OCI-M1 (cell line): ENCODE data around the gene TWF2.
A peak's percentile ranks its signal among the peaks of the same experiment; 100 is the strongest.

Source experiments
- DNase-seq: peaks from one replicate; lab custom pipeline; 2025; lab: John Stamatoyannopoulos, UW

TWF2 gene

DNA sequence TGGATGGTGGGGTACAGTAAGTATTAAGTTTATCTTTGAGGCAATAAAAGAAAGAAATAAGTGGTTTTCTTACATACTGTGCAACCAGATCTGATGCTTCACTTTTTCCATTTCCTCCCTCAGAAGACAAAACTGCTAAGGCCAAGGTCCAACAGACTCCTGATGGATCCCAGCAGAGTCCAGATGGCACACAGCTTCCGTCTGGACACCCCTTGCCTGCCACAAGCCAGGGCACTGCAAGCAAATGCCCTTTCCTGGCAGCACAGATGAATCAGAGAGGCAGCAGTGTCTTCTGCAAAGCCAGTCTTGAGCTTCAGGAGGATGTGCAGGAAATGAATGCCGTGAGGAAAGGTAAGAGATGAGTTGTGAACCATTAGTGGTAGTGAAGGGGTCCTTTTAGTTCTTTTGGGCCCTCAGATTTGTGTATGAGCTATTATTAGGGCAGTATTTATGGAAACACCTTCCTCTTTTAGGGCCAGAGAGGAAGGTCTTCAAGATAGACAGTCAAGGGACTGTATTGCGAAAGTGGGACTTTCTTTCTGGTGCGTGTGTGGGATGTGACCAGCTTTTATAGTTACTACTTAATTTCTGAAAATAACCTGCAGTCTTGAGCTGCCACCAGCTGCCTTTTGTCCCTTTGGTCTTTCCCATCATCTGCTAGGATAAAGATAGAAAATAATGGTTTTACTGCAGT lies 36.4 kb downstream of the TWF2 start:
- DNase-seq, result peak; percentile 16

DNA sequence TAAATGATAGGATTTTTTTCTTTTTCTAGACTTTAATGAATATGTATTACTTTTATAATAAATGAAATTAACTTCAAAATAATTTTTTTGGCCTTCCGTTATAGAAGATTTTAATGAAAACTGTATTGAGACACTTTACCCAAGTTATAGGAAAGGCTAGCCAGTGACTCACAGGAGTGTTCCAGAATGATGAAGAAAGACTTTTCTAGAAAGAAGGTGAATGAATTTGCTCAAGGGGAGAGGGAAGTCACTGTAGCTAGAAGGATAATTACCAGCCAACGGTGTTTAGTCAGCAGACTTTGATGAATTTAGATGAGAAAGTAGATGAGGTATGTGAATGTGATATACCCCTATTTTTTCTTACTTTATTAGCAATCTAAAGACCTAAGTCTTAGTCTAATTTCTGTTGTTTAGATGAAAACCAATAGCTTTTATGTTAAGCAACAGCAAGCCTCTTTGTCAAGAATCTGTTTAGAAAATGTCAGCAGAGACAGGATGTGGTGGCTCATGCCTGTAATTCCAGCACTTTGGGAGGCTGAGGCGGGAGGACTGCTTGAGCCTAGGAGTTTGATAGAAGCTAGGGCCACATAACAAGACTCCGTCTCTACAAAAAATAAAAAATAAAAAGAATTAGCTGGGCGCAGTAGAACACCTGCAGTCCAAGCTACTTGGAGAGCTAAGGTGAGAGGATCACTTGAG lies 37.8 kb downstream of the TWF2 start:
- no peak for DNase-seq

DNA sequence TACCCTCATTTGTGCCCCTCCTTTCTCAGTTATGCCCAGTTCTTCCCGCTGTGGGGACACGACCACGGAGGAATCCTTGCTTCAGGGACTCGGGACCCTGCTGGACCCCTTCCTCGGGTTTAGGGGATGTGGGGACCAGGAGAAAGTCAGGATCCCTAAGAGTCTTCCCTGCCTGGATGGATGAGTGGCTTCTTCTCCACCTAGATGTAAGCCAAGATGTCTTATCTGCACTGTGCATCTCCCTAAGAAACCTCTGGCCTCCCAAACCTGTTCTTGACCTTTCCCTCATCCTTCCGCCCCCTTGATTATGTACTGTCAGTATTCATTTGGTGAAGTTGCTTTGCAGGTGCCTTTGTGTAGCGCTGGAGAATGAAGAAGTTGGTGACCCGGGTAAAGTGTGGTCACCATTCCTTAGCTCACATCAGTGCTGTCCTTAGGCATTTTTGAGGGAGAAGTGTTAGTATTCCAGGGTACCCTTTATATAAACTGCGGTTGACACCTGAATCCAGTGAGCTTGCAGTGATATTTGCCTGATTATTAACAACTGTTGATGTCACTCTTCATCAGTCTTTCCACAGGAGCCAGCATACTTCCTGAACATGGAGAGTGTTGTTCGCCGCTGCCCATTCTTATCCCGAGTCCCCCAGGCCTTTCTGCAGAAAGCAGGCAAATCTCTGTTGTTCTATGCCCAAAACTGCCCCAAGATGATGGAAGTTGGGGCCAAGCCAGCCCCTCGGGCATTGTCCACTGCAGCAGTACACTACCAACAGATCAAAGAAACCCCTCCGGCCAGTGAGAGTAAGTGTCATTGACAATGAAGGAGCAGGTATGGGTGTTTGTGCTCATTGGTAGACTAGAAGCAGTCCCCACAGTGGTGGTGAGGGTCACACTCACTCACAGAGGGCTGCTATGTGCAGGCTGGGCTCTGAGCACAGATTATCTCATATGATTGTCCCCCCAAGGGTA lies 40.0 kb downstream of the TWF2 start:
- DNase-seq, result no peak

DNA sequence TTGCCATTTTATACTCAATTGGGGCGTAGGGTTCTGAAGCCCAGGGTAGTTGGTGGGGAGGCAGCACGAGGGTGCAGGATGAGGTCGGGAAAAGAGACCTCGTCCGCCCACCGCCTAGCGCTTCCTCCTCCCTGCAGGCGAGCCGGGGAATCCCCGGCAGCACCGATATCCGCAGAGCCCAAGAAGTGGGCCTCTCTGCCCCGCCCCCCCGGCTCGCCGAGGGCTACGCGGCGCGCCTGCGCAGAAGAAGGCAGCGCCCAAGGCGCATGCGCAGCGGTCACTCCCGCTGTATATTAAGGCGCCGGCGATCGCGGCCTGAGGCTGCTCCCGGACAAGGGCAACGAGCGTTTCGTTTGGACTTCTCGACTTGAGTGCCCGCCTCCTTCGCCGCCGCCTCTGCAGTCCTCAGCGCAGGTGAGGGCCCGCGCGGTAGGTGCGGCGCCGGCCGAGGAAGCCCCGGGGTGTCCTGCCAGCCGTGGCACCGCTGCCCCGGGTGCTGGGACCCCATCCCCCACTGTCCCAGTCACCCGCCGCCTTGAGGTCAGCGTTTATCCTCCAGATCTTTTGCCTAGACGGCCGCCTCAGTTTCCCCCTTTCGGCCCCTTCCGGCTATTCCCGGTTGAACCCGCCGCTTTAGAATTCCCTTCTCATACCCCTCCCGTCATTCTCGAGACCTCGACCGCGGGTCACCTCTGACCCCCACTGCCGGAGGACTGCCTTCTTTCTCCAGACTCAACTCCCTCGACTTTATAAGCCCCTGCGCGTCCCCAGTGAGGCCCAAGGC lies 40.9 kb downstream of the TWF2 start, which contains the start of gene ALAS1:
Gene ALAS1, plus strand, starts transcription at position 319 of the 784 bp plus-strand sequence. CDS start 1,082 bp downstream, outside the sequence.
- peak; percentile 95 for DNase-seq

DNA sequence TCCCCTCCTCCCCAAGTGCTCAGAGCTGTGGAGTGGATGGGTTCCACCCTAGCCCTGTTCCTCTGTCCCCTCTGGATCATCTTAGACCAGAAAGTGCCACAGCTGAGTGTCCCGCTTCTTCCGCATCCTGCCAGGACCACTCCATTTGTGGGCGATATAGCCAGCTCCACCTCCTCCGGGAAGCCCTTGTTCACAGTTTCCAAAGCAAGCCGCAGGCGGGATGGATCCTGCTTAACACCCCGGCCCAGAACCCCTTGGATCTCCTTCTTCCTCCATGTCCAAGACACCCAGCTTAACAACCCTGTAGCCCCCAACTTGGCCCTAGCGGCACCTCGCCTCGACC lies 41.5 kb downstream of the TWF2 start:
- no peak for DNase-seq

DNA sequence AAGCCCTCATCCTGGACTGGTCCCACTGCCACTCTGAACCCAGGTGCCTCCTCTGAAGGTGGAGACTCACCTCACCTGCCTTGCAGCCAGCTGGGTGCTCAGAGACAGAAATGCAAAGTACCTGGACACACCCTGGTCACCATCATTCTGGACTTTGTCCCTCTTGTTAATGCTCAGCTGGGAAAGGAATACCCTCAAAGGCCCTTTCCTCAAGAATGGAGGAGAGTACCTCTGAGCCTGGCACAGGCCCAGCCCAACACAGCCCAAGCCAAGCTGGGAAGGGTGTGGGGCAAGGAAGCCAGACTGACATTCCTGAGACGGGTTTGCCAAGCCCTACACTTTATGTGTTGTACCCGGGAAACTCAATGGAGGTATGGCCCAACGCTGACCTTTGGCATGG lies 42.0 kb downstream of the TWF2 start:
- no peak for DNase-seq

DNA sequence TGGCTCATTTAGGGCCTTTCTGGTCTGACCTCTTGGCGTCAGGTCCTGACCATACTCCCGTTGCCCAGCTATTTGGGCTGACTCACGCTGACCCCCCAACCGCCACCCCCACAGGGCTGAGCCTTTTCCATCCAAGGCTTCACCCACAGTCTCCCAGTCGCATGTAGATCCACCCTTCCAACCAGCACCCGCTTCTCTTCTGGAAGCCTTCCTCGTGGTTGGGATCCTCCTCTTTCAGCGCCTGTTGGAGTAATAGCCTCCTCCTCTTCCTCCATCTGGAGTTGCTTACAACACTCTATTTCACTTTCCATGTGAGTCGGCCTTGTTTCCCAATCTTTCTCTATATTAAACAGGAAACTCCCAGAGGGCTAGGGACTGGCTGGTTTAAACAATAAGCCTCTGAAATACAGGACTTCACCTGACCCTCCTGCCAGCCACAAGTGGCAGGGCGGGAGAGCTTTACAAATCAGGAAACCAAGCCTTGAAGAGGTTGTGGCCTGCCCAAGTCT lies 43.1 kb downstream of the TWF2 start:
- no peak for DNase-seq

DNA sequence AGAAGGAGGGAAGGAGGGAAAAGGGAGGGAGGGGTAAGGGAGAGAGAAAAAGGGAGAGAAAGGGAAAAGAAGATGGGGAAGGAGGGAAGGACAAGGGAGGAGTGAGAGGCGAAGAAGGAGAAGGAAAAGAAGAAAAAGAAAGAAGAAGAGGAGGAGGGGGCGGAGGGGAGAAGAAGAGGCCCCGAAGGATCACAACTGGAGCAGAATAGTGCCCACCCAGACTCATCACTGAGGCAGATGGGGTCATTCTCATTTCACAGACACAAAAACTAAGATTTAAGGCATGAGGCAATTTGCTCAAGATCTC lies 43.7 kb downstream of the TWF2 start:
- no peak for DNase-seq

DNA sequence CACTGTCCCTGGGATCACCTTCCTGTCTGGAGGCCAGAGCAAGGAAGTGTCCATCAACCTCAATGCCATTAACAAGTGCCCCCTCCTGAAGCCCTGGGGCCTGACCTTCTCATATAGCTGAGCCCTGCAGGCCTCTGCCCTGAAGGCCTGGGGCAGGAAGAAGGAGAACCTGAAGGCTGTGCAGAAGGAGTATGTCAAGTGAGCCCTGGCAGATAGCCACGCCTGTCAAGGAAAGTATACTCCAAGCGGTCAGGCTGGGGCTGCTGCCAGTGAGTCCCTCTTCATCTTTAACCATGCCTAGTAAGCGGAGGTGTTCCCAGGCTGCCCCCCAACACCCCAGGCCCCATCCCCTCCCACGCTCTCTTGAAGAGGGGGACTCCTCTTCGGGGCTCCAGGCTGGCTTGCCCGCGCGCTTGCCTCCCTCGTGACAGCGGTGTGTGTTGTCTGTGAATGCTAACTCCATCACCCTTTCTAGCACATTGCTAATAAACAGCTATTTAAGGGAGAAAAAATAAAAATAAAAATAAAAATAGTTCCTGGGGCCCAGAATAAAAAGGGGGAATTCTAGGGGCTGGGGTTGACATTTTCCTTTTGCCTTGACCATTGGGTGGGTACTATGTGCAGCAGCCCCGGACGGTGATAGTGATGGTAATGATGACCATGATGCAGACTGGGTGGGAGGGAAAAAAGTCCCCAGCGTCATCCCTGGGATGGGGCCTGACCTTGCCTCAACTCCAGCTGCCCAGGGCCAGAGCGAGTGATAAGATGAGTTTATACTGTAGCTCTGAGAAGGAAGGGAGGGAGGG lies 44.3 kb downstream of the TWF2 start:
- no peak for DNase-seq

DNA sequence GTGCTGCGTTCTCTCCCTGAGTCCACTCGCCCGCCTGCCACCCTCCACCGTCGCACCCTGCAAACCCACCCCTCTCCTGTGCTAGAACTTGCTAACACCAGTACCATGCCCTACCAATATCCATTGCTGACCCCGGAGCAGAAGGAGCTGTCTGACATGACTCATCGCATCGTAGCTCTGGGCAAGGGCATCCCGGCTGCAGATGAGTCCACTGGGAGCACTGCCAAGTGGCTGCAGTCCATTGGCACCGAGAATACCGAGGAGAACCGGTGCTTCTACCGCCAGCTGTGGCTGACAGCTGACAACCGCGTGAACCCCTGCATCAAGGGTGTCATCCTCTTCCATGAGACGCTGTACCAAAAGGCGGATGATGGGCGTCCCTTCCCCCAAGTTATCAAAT lies 45.9 kb downstream of the TWF2 start:
- DNase-seq, result no peak

DNA sequence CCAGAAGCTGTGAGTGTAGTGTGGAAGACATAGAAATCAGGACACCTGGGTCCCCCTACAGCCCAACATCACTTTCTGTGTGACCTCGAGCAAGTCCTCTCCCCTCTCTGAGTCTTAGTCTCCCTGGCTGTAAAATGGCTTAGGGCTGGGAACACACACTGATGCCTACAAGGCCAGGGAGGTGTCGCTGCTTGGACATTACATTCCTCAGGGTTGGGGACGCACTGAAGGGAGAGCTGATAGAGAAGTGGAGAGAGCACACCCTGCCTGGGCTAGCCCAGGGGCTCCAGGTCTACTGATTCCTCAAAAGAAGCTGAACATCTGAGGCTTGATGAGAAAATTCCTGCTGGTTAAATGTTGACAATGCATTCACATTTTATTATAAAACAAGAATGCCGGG lies 47.3 kb downstream of the TWF2 start:
- no peak for DNase-seq

DNA sequence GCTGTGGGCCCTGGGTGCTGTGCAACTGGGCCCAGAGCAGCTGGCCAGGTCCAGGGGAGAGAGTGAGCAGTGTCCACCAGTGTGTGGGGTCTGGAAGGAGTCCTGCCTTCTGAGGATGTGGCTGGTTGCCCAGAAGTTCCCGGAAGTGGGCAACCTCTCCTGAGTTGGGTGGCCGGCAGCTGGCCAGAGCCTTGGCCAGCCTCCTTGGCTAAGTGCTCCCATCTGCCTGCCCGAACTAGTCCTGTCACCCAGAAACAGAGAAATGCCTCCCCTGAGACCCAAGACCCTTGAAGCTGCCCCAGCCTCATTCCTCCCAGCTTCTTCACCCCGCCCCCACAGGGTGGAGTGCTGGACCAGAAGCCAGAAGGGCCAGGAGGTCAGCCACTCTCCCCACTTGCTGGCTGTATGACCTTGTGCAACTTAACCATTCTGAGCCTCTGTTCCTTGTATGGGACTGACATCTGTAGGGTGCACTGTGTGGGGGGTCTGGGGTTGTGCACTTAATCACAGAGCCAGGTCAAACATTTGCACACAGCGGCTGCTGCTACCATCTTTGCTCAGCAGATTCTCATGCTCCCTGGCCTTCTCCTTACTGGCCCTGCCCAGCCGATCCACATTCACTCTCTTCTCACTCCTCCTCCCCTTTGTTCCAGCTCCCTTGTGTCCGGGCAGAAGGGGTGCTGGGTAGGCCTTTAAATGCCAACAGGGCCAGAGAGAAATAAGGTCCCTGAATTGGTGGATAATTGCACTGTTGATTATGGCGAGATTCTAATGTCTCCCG lies 48.5 kb downstream of the TWF2 start:
- DNase-seq, result peak; percentile 22

DNA sequence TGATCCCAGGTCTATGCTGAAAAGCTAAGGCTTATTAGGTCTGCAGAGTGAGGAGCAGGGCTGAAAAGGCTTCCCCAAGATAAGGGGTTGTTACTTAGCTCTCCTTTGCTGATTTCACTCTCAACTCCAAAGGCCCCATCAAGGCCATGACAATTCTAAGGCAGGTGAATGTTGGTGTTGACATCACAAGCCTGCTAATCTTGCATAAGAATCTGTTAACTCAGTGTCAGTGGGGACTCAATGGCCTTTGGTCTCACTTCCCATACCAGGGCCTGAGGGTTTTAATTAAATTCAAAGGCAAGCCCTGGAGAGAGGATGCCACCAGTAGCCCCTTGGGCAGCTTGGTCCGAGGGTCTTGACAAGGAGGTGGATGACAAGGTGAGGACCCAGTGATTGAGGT lies 50.4 kb downstream of the TWF2 start:
- peak; percentile 49 for DNase-seq

DNA sequence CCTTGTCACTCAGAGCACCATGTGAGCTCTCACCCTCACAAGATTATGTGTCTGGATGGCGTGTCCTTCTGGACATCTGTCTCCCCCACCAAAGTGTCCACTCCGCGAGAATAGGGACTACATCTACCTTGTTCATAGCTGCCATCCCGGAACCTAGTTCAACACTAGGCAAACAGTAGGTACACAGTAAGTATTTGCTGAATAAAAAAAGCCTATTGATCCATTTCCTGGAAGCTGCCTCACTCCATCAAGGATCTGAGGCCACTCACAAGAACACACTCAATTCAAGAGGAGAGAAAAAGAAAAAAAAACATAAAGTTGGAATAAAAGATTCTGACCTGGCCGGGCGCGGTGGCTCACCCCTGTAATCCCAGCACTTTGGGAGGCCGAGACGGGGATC lies 52.2 kb downstream of the TWF2 start:
- no peak for DNase-seq

DNA sequence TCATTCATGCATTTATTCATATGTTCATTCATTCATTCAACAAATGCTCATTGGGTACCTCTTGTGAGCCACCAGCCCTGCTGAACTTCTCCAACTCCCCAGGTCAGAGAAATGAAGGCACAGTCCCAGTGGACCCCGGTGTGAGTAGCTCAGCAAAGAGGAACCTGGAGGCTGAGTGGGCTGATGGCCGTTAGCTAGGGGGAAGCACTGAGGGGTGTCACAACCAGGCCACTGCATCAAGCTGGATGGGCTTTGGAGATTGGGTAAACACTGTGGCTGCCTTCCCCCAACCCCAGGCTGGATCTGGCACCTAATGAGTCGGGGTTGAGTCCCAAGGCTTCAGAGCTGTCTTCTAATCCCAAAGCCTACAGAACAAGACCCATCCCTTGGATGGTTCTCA lies 53.1 kb downstream of the TWF2 start:
- DNase-seq, result peak; percentile 45

DNA sequence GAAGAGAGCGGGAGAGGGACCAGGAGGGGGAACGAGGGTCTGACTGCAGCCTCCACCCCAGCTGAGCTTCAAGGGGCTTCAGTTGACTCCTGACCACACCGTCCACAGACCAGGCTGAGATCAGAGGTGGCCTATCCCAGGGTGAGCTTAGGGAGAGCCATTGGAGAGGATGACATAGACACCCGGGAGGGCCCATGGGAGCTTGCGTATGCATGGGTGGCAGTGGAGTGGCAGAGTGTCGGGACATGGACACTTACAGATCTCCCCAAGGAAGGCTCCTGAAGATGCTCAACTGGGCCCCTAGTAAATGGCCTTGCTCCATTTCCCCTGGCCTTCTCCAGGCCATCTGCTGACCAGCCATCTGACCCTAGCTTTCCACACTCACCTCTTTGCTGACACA lies 53.6 kb downstream of the TWF2 start:
- no peak for DNase-seq

DNA sequence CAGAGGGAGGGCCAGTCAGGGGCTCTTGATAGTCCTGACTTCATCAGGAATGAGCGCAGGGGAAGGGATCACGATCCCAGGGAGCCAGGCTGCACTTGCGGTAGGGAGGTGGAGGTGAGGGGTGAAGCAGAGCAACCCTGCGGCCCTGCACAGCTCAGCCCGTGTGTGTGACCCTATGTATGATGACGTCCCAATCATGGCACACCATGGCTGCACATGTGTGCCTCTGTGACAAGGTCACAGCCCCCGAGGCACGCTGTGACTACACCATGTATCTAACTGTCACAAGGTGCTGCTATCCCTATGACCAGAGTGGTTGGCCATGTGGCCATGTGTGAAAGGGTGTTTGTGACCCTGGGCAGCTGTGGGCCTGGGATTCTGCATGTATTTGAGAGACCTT lies 54.3 kb downstream of the TWF2 start:
- no peak for DNase-seq

DNA sequence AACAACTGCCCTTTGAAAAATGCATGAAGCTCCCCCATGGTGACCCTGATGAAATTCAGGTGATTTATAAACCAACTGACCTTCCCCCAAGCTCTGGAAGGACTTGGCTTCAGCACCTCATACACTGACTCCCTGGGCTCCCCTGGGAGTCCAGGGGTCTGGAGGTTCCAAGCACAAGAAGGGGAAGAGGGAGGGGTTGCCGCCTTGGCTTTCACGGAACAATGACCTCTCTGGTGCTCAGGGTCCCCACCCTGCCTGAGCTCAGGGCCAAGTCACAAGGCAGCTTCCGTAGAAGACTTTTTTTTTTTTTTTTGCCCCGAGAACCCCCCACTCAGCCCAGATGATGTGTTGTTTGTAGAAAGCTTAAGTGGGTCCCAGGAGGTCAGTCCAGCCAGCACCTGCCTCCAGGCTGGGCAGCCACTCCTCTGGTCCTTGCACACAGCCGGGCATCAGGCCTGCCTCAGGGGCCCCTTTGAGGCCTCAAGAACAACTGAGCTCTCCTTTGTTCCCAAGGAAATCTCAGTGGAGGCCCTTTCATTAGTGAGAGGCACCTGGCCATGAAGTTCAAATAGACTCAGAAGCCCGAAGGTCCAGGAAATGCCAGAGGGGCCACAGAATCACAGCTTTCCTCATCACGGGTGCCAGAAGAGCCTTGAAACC lies 55.0 kb downstream of the TWF2 start:
- no peak for DNase-seq

DNA sequence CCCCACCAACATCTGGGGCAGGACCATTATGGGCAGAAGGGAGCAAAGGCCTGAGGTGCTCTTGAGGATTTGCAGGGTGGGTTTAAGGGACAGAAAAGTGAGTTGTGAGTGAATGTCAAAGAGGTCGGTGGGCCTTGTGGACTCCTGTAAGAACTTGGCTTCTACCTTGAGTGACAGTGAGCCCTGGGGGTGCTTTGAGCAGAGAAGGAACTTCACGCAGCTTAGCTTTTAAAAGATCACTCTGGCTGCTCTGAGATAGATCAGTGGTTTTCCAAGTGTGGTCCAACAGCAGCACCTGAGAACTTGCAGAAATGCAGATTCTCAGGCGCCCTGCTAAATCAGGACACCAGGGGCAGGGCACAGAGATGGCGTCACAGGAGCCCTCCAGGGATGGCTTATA lies 56.3 kb downstream of the TWF2 start:
- no peak for DNase-seq

DNA sequence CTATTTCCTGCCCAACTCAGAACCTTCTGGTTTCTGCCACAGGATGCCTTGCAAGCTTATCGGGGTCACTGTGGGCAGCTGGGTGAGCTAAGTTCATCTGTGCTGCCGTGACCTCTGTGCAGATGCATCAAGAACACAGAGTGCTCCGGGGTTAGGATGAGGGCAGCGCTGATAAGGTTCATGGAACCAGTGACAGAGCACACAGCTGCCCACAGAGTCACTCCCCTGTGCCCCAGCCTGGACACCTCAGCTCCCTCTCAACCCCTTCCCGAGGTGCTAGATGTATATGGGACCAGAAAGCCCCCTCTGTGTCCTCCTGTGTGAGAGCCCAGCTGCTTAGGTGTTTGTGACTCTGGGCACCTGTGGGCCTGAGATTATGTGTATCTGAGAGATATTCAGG lies 56.8 kb downstream of the TWF2 start:
- peak; percentile 62 for DNase-seq
